K562 (cell line): ENCODE data around the gene VWA3A. TPM values are rescaled to one million over a fixed set of nuclear protein-coding genes. Genes with fewer than 3 reads are reported as not detected.
A peak's percentile ranks its signal among the peaks of the same experiment; 100 is the strongest.

ENCODE experiments used
- ATAC-seq: fragments of 200-7000 bp; cut with Tn5 transposase; 3 replicates; pipeline ENCODE4 v1.9.1; 2020; ENCODE audit warnings: moderate library complexity
- BruUV-seq: library from RNA; stranded (reverse); fragments of 400-500 nt; replicated peaks from 2 replicates; lab custom pipeline; 2021; lab: Mats Ljungman, UMichigan
- CTCF ChIA-PET: fragments of 300-600 bp; formaldehyde crosslinking; extraction: SDS; loops from one replicate; lab custom pipeline; 2021; ENCODE audit warnings: low intra/inter-chr PET ratio; lab: Yijun Ruan, JAX
- POLR2A ChIA-PET: fragments of 300-600, 350-650 bp; sonication (Branson Sonifier 250); formaldehyde crosslinking; extraction: SDS; loops from one replicate; lab custom pipeline; 2021; ENCODE audit warnings: antibody characterized with exemption, inconsistent platforms; lab: Yijun Ruan, JAX
- DNase-seq, 4 experiments: peaks; one replicate each; pipeline versions ENCODE4 v3.0.0 to v3.0.0-alpha.2; 2011 to 2018; ENCODE audit warnings: low spot score in 3 of 4, mixed read lengths in 3 of 4; ENCODE audit errors: extremely low read depth in 1 of 4
- FAIRE-seq: peaks from 2 replicates; lab custom pipeline; 2011; peaks lifted over from hg19 to GRCh38; lab: Jason Lieb, UNC
- H2AFZ ChIP-seq: 2 replicates; pipeline ENCODE4 v1.6.0; 2011; ENCODE audit warnings: low read depth, low read length, control low read depth, inconsistent platforms
- H3K27ac ChIP-seq: fragments of 200-600 bp; 3 replicates; pipeline ENCODE4 v1.8.0; 2011; ENCODE audit warnings: low read depth, mild to moderate bottlenecking, control low read depth, inconsistent platforms, low read length, moderate library complexity, mixed read lengths; ENCODE audit errors: extremely low read depth
- H3K27me3 ChIP-seq, 2 experiments: fragments of 300-600 bp in 1 of 2; 2 replicates in 1 of 2; 3 replicates in 1 of 2; pipeline versions ENCODE4 v1.6.0 to v1.8.0; 2011; ENCODE audit warnings: inconsistent platforms in 2 of 2, low read length in 2 of 2, mild to moderate bottlenecking in 1 of 2, mixed read lengths in 1 of 2, moderate library complexity in 1 of 2; ENCODE audit not compliant: control insufficient read depth in 2 of 2, insufficient read depth in 2 of 2
- H3K36me3 ChIP-seq: fragments of 300-600 bp; 3 replicates; pipeline ENCODE4 v1.8.0; 2011; ENCODE audit warnings: mild to moderate bottlenecking, low read length, inconsistent platforms; ENCODE audit not compliant: control insufficient read depth, insufficient read depth
- H3K4me1 ChIP-seq, 2 experiments: fragments of 200-600 bp in 1 of 2; replicated peaks in 1 of 2; 2 replicates in 1 of 2; 3 replicates in 1 of 2; pipeline versions ENCODE4 v1.5.1 to v1.8.0; 2011; ENCODE audit warnings: inconsistent platforms in 2 of 2, low read length in 2 of 2, mild to moderate bottlenecking in 1 of 2, mixed read lengths in 1 of 2, moderate library complexity in 1 of 2; ENCODE audit not compliant: control insufficient read depth in 2 of 2, insufficient read depth in 2 of 2
- H3K4me2 ChIP-seq: 2 replicates; pipeline ENCODE4 v1.6.1; 2011; ENCODE audit warnings: low read length, control low read depth, inconsistent platforms, mixed read lengths; ENCODE audit not compliant: insufficient read depth
- H3K4me3 ChIP-seq: fragments of 200-600 bp; sonication (generic), shearing (Covaris generic); 2 replicates; pipeline ENCODE4 v1.5.1; 2016; ENCODE audit warnings: control low read depth, inconsistent platforms
- H3K79me2 ChIP-seq: fragments of 200-600 bp; 3 replicates; pipeline ENCODE4 v1.8.0; 2011; ENCODE audit warnings: low read length, inconsistent platforms; ENCODE audit not compliant: control insufficient read depth, insufficient read depth
- H3K9ac ChIP-seq, 2 experiments: 2 replicates each; pipeline versions ENCODE4 v1.6.0 to v1.6.1; 2011; ENCODE audit warnings: low read depth in 2 of 2, low read length in 2 of 2, control low read depth in 1 of 2, inconsistent platforms in 1 of 2, mild to moderate bottlenecking in 1 of 2, mixed read lengths in 1 of 2; ENCODE audit not compliant: insufficient read depth in 1 of 2
- H3K9me1 ChIP-seq: one replicate; pipeline ENCODE4 v1.6.0; 2011; ENCODE audit warnings: inconsistent platforms, mild to moderate bottlenecking, low read length, moderate library complexity; ENCODE audit not compliant: control insufficient read depth, insufficient read depth
- H3K9me3 ChIP-seq: replicated peaks from 2 replicates; pipeline ENCODE4 v1.5.1; 2011; ENCODE audit warnings: low read depth, low read length, inconsistent platforms; ENCODE audit not compliant: control insufficient read depth, insufficient read depth
- H4K20me1 ChIP-seq: replicated peaks from 2 replicates; pipeline ENCODE4 v1.6.1; 2011; ENCODE audit warnings: low read length, inconsistent platforms, mixed read lengths; ENCODE audit not compliant: control insufficient read depth, insufficient read depth
- BCOR ChIP-seq: fragments of 450-650 bp; IDR thresholded peaks from 2 replicates; pipeline ENCODE4 v1.6.1; 2016
- BRD9 ChIP-seq: fragments of 450-650 bp; IDR thresholded peaks from 2 replicates; pipeline ENCODE4 v1.6.1; 2018; ENCODE audit warnings: low read depth; ENCODE audit not compliant: partially characterized antibody
- CREB1 ChIP-seq, 2 experiments: sonication (generic) in 1 of 2; formaldehyde crosslinking in 1 of 2; IDR thresholded peaks; 2 replicates each; pipeline versions ENCODE4 v1.6.1 to v1.8.0; 2012 to 2022; ENCODE audit warnings: inconsistent platforms in 1 of 2, mild to moderate bottlenecking in 1 of 2, missing genetic modification reagents in 1 of 2, moderate library complexity in 1 of 2
- GTF2F1 ChIP-seq: IDR thresholded peaks from 2 replicates; pipeline ENCODE4 v1.6.1; 2011; ENCODE audit warnings: low read depth, low read length, improper control_type of control experiment
- WGBS: fragments of 100-300 bp; shearing (Covaris generic); methylation state at CpG from one replicate; pipeline ENCODE4 v1.1.6; 2016; ENCODE audit warnings: low coverage, mixed read lengths; ENCODE audit not compliant: insufficient coverage; ENCODE audit errors: missing lambda C conversion rate; 5-methylcytosine and 5-hydroxymethylcytosine counted together
- in situ Hi-C: fragments of 300-500 bp; cut with MboI; formaldehyde crosslinking; loops from 4 replicates; pipeline ENCODE4 v1.15.0; 2018; ENCODE audit warnings: inconsistent platforms, mixed read lengths
- intact Hi-C: fragments of 100-400 bp; cut with micrococcal nuclease; formaldehyde crosslinking; loops from 2 replicates; pipeline ENCODE4 v1.14.2; 2022
- polyA plus RNA-seq, 8 experiments: library from polyadenylated mRNA; depleted of rRNA in 4 of 8; stranded (reverse) in 5 of 8; unstranded in 3 of 8; fragments of >200 nt; fragmentation: Nextera tagmentation in 2 of 8; fragmentation: Illumina TruSeq in 1 of 8; extraction: Ambion mirVana in 2 of 8; extraction: Trizol in 1 of 8; gene quantifications; 2 replicates each; pipeline versions ENCODE4 v1.2.1 to v1.2.3, GENCODE V29; 2011 to 2014; ENCODE audit warnings: inconsistent platforms in 1 of 8, missing spikeins in 1 of 8
- total RNA-seq, 7 experiments: library from RNA; depleted of rRNA in 6 of 7; stranded (reverse); fragments of >200 nt in 6 of 7; fragmentation: Illumina TruSeq in 2 of 7; extraction: Trizol in 2 of 7; gene quantifications; 2 replicates each; pipeline versions ENCODE4 v1.2.1 to v1.2.3, GENCODE V29; 2011 to 2021; ENCODE audit warnings: low replicate concordance in 1 of 7
- TF ChIP-seq, protein P1 (sequence below): fragments of 250-450 bp; sonication (Bioruptor Pico); IDR thresholded peaks from 2 replicates; pipeline ENCODE4 v1.8.0; 2021; ENCODE audit warnings: moderate library complexity, mild to moderate bottlenecking, inconsistent platforms

The VWA3A gene
- total and polyA plus RNA-seq, 9 of the 15 experiments (the other 6 are each of a cell fraction or from before 2014, with no cell fraction given), result not detected

DNA sequence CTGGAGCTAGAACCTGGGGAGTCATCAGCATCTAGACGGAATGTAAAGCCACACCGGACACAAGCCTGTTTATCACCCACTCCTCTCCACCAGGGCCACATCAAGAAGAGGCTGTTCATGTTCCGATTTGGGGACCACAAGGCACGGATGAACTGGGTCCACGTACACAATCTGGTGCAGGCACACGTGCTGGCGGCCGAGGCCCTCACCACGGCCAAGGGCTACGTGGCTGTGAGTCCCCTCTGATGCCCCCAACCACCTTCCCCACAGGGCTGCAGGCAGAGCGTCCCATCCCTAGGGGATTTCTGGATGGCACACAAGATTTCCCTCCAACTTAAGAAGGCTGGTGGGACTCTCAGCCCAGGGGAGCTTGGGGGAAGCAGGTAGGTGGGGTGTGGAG is 89.1 kb downstream of the VWA3A start:
- FAIRE-seq (no peak), ATAC-seq (no peak), DNase-seq (no peak)
- Histone ChIP-seq H3K36me3 (no peaks in the 10 kb centered on the region), H3K27me3 (peaks cover 40 to 72% of the 10 kb centered on the region in 2 experiments), H2AFZ (no peak overlapping the region), H3K9me1 (no peaks in the 10 kb centered on the region), H3K9ac (peak overlapping the region in 1 of 2 experiments; percentile 28; a peak in 2 of 4 replicates), H3K79me2 (no peaks in the 10 kb centered on the region), H3K4me3 (no peak overlapping the region), H4K20me1 (no peaks in the 10 kb centered on the region; the same call in 1 of the 2 replicates), H3K27ac (no peak overlapping the region), H3K4me2 (no peak overlapping the region), H3K9me3 (no peaks in the 10 kb centered on the region), H3K4me1 (no peaks in the 10 kb centered on the region)
- intact Hi-C loops, result no loop called here
- ChIA-PET POLR2A (no interaction called here), CTCF (no interaction called here)
- TF ChIP-seq BRD9 (no peak), GTF2F1 (no peak), CREB1 (IDR thresholded peaks at IDR 0.05) (no peak), CREB1 (CRISPR knock-in tag; IDR thresholded peaks at IDR 0.05) (no peak), BCOR (no peak)
- TF ChIP-seq, protein P1, sequence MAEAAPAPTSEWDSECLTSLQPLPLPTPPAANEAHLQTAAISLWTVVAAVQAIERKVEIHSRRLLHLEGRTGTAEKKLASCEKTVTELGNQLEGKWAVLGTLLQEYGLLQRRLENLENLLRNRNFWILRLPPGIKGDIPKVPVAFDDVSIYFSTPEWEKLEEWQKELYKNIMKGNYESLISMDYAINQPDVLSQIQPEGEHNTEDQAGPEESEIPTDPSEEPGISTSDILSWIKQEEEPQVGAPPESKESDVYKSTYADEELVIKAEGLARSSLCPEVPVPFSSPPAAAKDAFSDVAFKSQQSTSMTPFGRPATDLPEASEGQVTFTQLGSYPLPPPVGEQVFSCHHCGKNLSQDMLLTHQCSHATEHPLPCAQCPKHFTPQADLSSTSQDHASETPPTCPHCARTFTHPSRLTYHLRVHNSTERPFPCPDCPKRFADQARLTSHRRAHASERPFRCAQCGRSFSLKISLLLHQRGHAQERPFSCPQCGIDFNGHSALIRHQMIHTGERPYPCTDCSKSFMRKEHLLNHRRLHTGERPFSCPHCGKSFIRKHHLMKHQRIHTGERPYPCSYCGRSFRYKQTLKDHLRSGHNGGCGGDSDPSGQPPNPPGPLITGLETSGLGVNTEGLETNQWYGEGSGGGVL (CRISPR knock-in tag), result no peak
- WGBS, result 1% methylated on average over 11 of the region's 11 CpGs
- in situ Hi-C loops, result loop anchor here (5.0 to 10.0 kb wide), 2 partner anchors 184 to 597 kb away; no protein-coding TSS in a partner anchor
- no TSS peak for BruUV-seq
